ENCODE measurements around the gene AKAP13.

The AKAP13 gene

GRCh38 chr15:85388566-85389305, 8.3 kb downstream of the AKAP13 start:
- DNase-seq, result no peak

GRCh38 chr15:85389306-85389650, 8.9 kb downstream of the AKAP13 start:
- no peak for DNase-seq

GRCh38 chr15:85389772-85390171, 9.4 kb downstream of the AKAP13 start:
- DNase-seq, result no peak

- no peak for DNase-seq
These were observed 12.8 kb downstream of the AKAP13 start for GRCh38 chr15:85393210-85393609.

- DNase-seq, result no peak
These were observed 14.3 kb downstream of the AKAP13 start for GRCh38 chr15:85394554-85395333.

- no peak for DNase-seq
These were observed 16.2 kb downstream of the AKAP13 start for GRCh38 chr15:85396554-85396953.

GRCh38 chr15:85397151-85397550, 16.7 kb downstream of the AKAP13 start:
- DNase-seq, result no peak

- no peak for DNase-seq
These were observed 17.5 kb downstream of the AKAP13 start for GRCh38 chr15:85397926-85398325.

GRCh38 chr15:85398822-85399221, 18.4 kb downstream of the AKAP13 start:
- DNase-seq, result no peak

GRCh38 chr15:85399627-85400026, 19.2 kb downstream of the AKAP13 start:
- DNase-seq, result no peak

- no peak for DNase-seq
These were observed 20.2 kb downstream of the AKAP13 start for GRCh38 chr15:85400606-85401005.

- DNase-seq, result no peak
These were observed 20.8 kb downstream of the AKAP13 start for GRCh38 chr15:85401108-85401774.

GRCh38 chr15:85402195-85402881, 21.9 kb downstream of the AKAP13 start:
- no peak for DNase-seq

GRCh38 chr15:85403745-85404144, 23.3 kb downstream of the AKAP13 start:
- no peak for DNase-seq

GRCh38 chr15:85404176-85404917, 23.9 kb downstream of the AKAP13 start:
- DNase-seq, result no peak

- no peak for DNase-seq
These were observed 24.8 kb downstream of the AKAP13 start for GRCh38 chr15:85404918-85405866.

GRCh38 chr15:85406916-85407315, 26.5 kb downstream of the AKAP13 start:
- no peak for DNase-seq

GRCh38 chr15:85407421-85408269, 27.2 kb downstream of the AKAP13 start:
- DNase-seq, result no peak

- no peak for DNase-seq
These were observed 27.9 kb downstream of the AKAP13 start for GRCh38 chr15:85408270-85408746.

GRCh38 chr15:85412066-85412465, 31.7 kb downstream of the AKAP13 start:
- no peak for DNase-seq

Measured in GF-D8 (cell line).